ENCODE data around the gene BRF1. TPM values are rescaled to one million over a fixed set of nuclear protein-coding genes. Genes with fewer than 3 reads are reported as not detected.

BRF1 gene
- 50.0 and 51.1 TPM in 2 replicates for total RNA-seq
- long read RNA-seq, partial matches to known transcripts, result 1 of 3 reads
- long read RNA-seq, other reads (novel, unspliced or antisense), result 2 of 3 reads

DNA sequence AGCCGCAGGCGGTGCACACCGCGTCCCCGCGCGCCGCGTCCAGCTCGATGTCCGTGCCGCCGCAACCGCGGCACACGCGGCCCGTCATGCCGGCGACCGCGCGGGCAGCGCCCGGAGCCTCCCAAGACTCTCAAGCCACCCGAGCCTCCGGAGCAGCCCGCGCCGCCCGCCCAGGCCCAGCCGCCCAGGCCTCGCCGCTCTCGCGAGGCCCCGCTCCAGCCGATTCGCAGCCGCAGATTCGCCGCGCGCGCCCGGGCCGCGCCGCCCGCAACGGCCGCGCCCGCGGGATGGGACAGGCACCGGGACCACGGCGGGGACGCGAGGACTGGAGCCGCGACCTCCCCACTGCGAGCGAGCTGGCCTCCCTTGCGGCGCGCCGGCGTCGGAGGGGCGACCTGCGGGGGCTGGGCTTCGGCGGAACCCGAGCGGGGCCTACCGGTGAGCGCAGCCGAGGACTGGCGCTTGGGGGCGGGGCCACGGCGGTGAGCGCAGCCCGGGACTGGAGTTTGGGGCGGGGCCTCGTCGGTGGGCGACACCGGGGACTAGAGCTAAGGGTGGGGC lies at the start of gene BRF1:
TSS of gene BRF1 (minus strand) at position 460 of the 561 bp plus-strand sequence. CDS start at position 88, 372 bp downstream.
- peak within 1 kb of the TSS; percentile 86 for H3K27ac Mint-ChIP-seq (ENCODE audit: unreplicated experiment)

DNA sequence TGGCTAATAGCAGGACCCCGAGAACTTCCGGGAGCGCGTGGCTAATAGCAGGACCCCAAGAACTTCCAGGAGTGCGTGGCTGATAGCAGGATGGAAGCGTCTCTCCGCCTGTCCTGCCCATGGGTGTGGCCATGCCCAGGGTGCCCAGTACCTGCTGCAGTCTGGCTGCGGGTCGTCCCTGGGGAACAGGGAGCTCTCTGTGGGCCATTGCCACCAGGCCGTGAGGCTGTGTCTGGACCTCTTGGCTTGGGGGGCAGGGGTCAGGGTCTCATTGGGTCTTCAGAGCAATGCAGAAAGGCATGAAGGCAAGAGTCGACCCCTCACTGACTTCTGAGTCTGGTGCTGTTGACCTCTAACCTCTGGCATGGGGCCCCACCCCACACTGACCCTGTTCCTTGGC lies 49.2 kb upstream of the BRF1 start:
- no peaks in the 10 kb centered on the region for H3K27me3 Mint-ChIP-seq (ENCODE audit: low read depth)
- H3K9me3 Mint-ChIP-seq, result peaks cover 3% of the 10 kb centered on the region

More for the DNA sequence above, at the start of gene BRF1:
- no peak for TF ChIP-seq CTCF (conservative IDR thresholded peaks at IDR 0.05)
- peaks cover 6% of the 10 kb centered on the region for H3K27me3 Mint-ChIP-seq (ENCODE audit: low read depth)
- DNase-seq (ENCODE audit: low read depth, low spot score), result peak; percentile 91
- H3K4me1 Mint-ChIP-seq, result peaks cover 15% of the 10 kb centered on the region
- H3K36me3 Mint-ChIP-seq (ENCODE audit: low read depth), result no peaks in the 10 kb centered on the region
- no peaks in the 10 kb centered on the region for H3K9me3 Mint-ChIP-seq
- H3K4me3 Mint-ChIP-seq, result peak within 1 kb of the TSS; percentile 90

GRCh38 chr14:105348945-105349699 lies 48.3 kb upstream of the BRF1 start:
- no peak for TF ChIP-seq CTCF (conservative IDR thresholded peaks at IDR 0.05)
- H3K27me3 Mint-ChIP-seq (ENCODE audit: low read depth), result no peaks in the 10 kb centered on the region
- peaks cover 3% of the 10 kb centered on the region for H3K9me3 Mint-ChIP-seq
- H3K27ac Mint-ChIP-seq (ENCODE audit: unreplicated experiment), result peak overlapping the region; percentile 57
- H3K4me1 Mint-ChIP-seq, result peaks cover 9% of the 10 kb centered on the region
- DNase-seq (ENCODE audit: low read depth, low spot score), result no peak
- H3K4me3 Mint-ChIP-seq, result no peak overlapping the region
- peaks cover 4% of the 10 kb centered on the region for H3K36me3 Mint-ChIP-seq (ENCODE audit: low read depth)

More for the DNA sequence above, 49.2 kb upstream of the BRF1 start:
- H3K4me3 Mint-ChIP-seq, result no peak overlapping the region
- H3K4me1 Mint-ChIP-seq, result peaks cover 9% of the 10 kb centered on the region
- no peak overlapping the region for H3K27ac Mint-ChIP-seq (ENCODE audit: unreplicated experiment)
- TF ChIP-seq CTCF (conservative IDR thresholded peaks at IDR 0.05), result no peak
- DNase-seq (ENCODE audit: low read depth, low spot score), result no peak
- H3K36me3 Mint-ChIP-seq (ENCODE audit: low read depth), result peaks cover 4% of the 10 kb centered on the region

DNA sequence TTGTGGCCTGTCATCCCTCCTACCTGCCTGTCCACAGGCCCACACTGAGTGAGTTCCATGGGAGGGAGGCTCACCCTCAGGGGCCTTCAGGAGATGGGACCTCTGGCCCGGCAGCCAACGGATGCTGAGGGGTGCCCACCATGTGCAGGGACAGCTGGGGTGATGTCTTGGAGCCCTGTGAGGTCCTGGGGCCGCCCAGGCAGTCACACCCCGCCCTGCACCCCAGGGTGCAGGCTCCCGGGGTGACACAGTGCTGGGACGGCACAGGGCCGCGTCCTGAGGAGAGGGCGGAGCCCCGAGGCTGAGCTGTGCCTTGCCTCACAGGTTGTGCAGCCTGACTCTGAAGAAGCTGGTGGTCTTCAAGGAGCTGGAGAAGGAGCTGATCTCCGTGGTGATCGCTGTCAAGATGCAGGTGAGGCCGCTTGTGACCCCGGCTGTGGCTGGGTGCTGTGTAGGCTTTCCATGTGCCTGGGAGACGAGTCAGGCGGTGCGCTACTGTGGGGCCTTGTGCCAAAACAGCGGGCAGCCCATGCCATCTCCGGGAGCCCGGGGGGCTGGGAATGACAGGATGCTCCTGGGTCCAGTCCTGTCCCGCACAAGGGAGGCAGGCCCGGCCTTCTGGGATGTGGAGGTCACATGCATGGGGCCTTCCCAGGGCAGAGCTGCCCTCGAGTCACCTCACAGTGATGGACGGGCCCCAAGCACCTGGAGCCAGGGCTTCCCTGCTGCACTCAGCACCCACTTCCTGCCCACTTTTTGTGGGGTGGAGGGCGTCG lies 47.6 kb upstream of the BRF1 start:
- peaks cover 3% of the 10 kb centered on the region for H3K9me3 Mint-ChIP-seq
- H3K4me3 Mint-ChIP-seq, result no peak overlapping the region
- H3K27me3 Mint-ChIP-seq (ENCODE audit: low read depth), result no peaks in the 10 kb centered on the region
- H3K27ac Mint-ChIP-seq (ENCODE audit: unreplicated experiment), result no peak overlapping the region
- H3K4me1 Mint-ChIP-seq, result peaks cover 11% of the 10 kb centered on the region
- DNase-seq (ENCODE audit: low read depth, low spot score), result no peak
- no peak for TF ChIP-seq CTCF (conservative IDR thresholded peaks at IDR 0.05)
- peaks cover 4% of the 10 kb centered on the region for H3K36me3 Mint-ChIP-seq (ENCODE audit: low read depth)

GRCh38 chr14:105347587-105347968 lies 46.8 kb upstream of the BRF1 start:
- H3K27ac Mint-ChIP-seq (ENCODE audit: unreplicated experiment), result no peak overlapping the region
- peaks cover 3% of the 10 kb centered on the region for H3K9me3 Mint-ChIP-seq
- H3K4me3 Mint-ChIP-seq, result no peak overlapping the region
- peaks cover 17% of the 10 kb centered on the region for H3K4me1 Mint-ChIP-seq
- no peak for DNase-seq (ENCODE audit: low read depth, low spot score)
- no peaks in the 10 kb centered on the region for H3K27me3 Mint-ChIP-seq (ENCODE audit: low read depth)
- H3K36me3 Mint-ChIP-seq (ENCODE audit: low read depth), result peaks cover 4% of the 10 kb centered on the region
- no peak for TF ChIP-seq CTCF (conservative IDR thresholded peaks at IDR 0.05)
